Neural cell (in vitro differentiated cells): ENCODE data around the gene MYH6.

Source experiments
- CTCF ChIP-seq: fragments of 450-650 bp; IDR thresholded peaks from 2 replicates; pipeline ENCODE4 v1.5.1; 2014; ENCODE audit warnings: antibody characterized with exemption, mild to moderate bottlenecking, moderate library complexity; ENCODE audit not compliant: poor library complexity, severe bottlenecking
- MXI1 ChIP-seq: fragments of 450-650 bp; conservative IDR thresholded peaks from 2 replicates; pipeline ENCODE4 v1.6.1; 2014; ENCODE audit warnings: antibody characterized with exemption, mild to moderate bottlenecking; ENCODE audit not compliant: poor library complexity, severe bottlenecking

- no peak for TF ChIP-seq CTCF
- TF ChIP-seq MXI1 = no peak
Measured at GRCh38 chr14:23414254-23414653, 6.2 kb upstream of the MYH6 start.
